Nephron (organoid): ENCODE data around the gene LGALS9C.
"Not testable (repeated sequence)": the region's sequence is repeated elsewhere in the genome, so short reads cannot be mapped to it uniquely, and the experiment has no call there.

Experiments used
- H3K27ac Mint-ChIP-seq, 3 experiments: 2 replicates each; pipeline ENCODE4 v1.8.0; 2020; ENCODE audit warnings: mixed read lengths in 3 of 3, mild to moderate bottlenecking in 2 of 3, moderate library complexity in 1 of 3
- H3K27me3 Mint-ChIP-seq: 2 replicates; pipeline ENCODE4 v1.8.0; 2021; ENCODE audit warnings: low read depth, mild to moderate bottlenecking, moderate library complexity, mixed read lengths
- H3K36me3 Mint-ChIP-seq: 2 replicates; pipeline ENCODE4 v1.8.0; 2020; ENCODE audit warnings: low read depth, mixed read lengths
- H3K4me1 Mint-ChIP-seq: 2 replicates; pipeline ENCODE4 v1.8.0; 2020; ENCODE audit warnings: mixed read lengths
- H3K4me3 Mint-ChIP-seq, 3 experiments: 2 replicates each; pipeline ENCODE4 v1.8.0; 2020; ENCODE audit warnings: mild to moderate bottlenecking in 3 of 3, mixed read lengths in 3 of 3, moderate library complexity in 2 of 3
- H3K9me3 Mint-ChIP-seq: 2 replicates; pipeline ENCODE4 v1.8.0; 2020; ENCODE audit warnings: mixed read lengths

LGALS9C gene

GRCh38 chr17:18467001-18467400 lies 9.6 kb upstream of the LGALS9C start:
- H3K4me3 Mint-ChIP-seq, H3K36me3 Mint-ChIP-seq, H3K4me1 Mint-ChIP-seq, H3K27me3 Mint-ChIP-seq, H3K27ac Mint-ChIP-seq, H3K9me3 Mint-ChIP-seq: not testable (repeated sequence)

GRCh38 chr17:18468472-18469171 lies 8.0 kb upstream of the LGALS9C start:
- H3K4me3 Mint-ChIP-seq, H3K4me1 Mint-ChIP-seq, H3K9me3 Mint-ChIP-seq, H3K27ac Mint-ChIP-seq, H3K27me3 Mint-ChIP-seq, H3K36me3 Mint-ChIP-seq: not testable (repeated sequence)

- not testable (repeated sequence) for H3K36me3 Mint-ChIP-seq, H3K4me1 Mint-ChIP-seq, H3K9me3 Mint-ChIP-seq, H3K4me3 Mint-ChIP-seq, H3K27me3 Mint-ChIP-seq, H3K27ac Mint-ChIP-seq
Measured at GRCh38 chr17:18469837-18470236, 6.8 kb upstream of the LGALS9C start.

GRCh38 chr17:18470345-18470930 lies 6.2 kb upstream of the LGALS9C start:
- not testable (repeated sequence) for H3K27ac Mint-ChIP-seq, H3K27me3 Mint-ChIP-seq, H3K9me3 Mint-ChIP-seq, H3K36me3 Mint-ChIP-seq, H3K4me3 Mint-ChIP-seq, H3K4me1 Mint-ChIP-seq

- not testable (repeated sequence) for H3K9me3 Mint-ChIP-seq, H3K36me3 Mint-ChIP-seq, H3K4me1 Mint-ChIP-seq, H3K27me3 Mint-ChIP-seq, H3K4me3 Mint-ChIP-seq, H3K27ac Mint-ChIP-seq
Measured at GRCh38 chr17:18473967-18474366, 2.6 kb upstream of the LGALS9C start.

- not testable (repeated sequence) for H3K4me1 Mint-ChIP-seq, H3K4me3 Mint-ChIP-seq, H3K27ac Mint-ChIP-seq, H3K36me3 Mint-ChIP-seq, H3K9me3 Mint-ChIP-seq, H3K27me3 Mint-ChIP-seq
Measured at GRCh38 chr17:18474754-18475153, 1.8 kb upstream of the LGALS9C start.

- H3K9me3 Mint-ChIP-seq, H3K27me3 Mint-ChIP-seq, H3K4me1 Mint-ChIP-seq, H3K27ac Mint-ChIP-seq, H3K4me3 Mint-ChIP-seq, H3K36me3 Mint-ChIP-seq: not testable (repeated sequence)
Measured at GRCh38 chr17:18477367-18477766, 778 bp downstream of the LGALS9C start.

GRCh38 chr17:18478362-18478761 lies 1.8 kb downstream of the LGALS9C start:
- H3K27ac Mint-ChIP-seq, H3K27me3 Mint-ChIP-seq, H3K9me3 Mint-ChIP-seq, H3K36me3 Mint-ChIP-seq, H3K4me3 Mint-ChIP-seq, H3K4me1 Mint-ChIP-seq: not testable (repeated sequence)

GRCh38 chr17:18478977-18479595 lies 2.5 kb downstream of the LGALS9C start:
- H3K9me3 Mint-ChIP-seq, H3K27me3 Mint-ChIP-seq, H3K4me1 Mint-ChIP-seq, H3K36me3 Mint-ChIP-seq, H3K4me3 Mint-ChIP-seq, H3K27ac Mint-ChIP-seq: not testable (repeated sequence)

GRCh38 chr17:18481775-18482174 lies 5.2 kb downstream of the LGALS9C start:
- H3K4me1 Mint-ChIP-seq, H3K27ac Mint-ChIP-seq, H3K4me3 Mint-ChIP-seq, H3K9me3 Mint-ChIP-seq, H3K27me3 Mint-ChIP-seq, H3K36me3 Mint-ChIP-seq: not testable (repeated sequence)

- not testable (repeated sequence) for H3K9me3 Mint-ChIP-seq, H3K36me3 Mint-ChIP-seq, H3K4me1 Mint-ChIP-seq, H3K27me3 Mint-ChIP-seq, H3K4me3 Mint-ChIP-seq, H3K27ac Mint-ChIP-seq
Measured at GRCh38 chr17:18485936-18486464, 9.4 kb downstream of the LGALS9C start.

GRCh38 chr17:18487633-18488032 lies 11.0 kb downstream of the LGALS9C start:
- H3K27ac Mint-ChIP-seq, H3K4me1 Mint-ChIP-seq, H3K27me3 Mint-ChIP-seq, H3K4me3 Mint-ChIP-seq, H3K9me3 Mint-ChIP-seq, H3K36me3 Mint-ChIP-seq: not testable (repeated sequence)

GRCh38 chr17:18488622-18489021 lies 12.0 kb downstream of the LGALS9C start:
- not testable (repeated sequence) for H3K4me1 Mint-ChIP-seq, H3K4me3 Mint-ChIP-seq, H3K9me3 Mint-ChIP-seq, H3K27me3 Mint-ChIP-seq, H3K36me3 Mint-ChIP-seq, H3K27ac Mint-ChIP-seq

GRCh38 chr17:18490016-18490415 lies 13.4 kb downstream of the LGALS9C start:
- H3K36me3 Mint-ChIP-seq, H3K9me3 Mint-ChIP-seq, H3K27me3 Mint-ChIP-seq, H3K4me3 Mint-ChIP-seq, H3K27ac Mint-ChIP-seq, H3K4me1 Mint-ChIP-seq: not testable (repeated sequence)

- not testable (repeated sequence) for H3K27ac Mint-ChIP-seq, H3K36me3 Mint-ChIP-seq, H3K4me1 Mint-ChIP-seq, H3K4me3 Mint-ChIP-seq, H3K9me3 Mint-ChIP-seq, H3K27me3 Mint-ChIP-seq
Measured at GRCh38 chr17:18492712-18493480, 16.3 kb downstream of the LGALS9C start.
